ENCODE measurements around the gene MAP9. TPM values are rescaled to one million over a fixed set of nuclear protein-coding genes. Genes with fewer than 3 reads are reported as not detected.

The MAP9 gene
- total and polyA plus RNA-seq, 10 donors: 1.1 to 11.7 (median 4.9) TPM

DNA sequence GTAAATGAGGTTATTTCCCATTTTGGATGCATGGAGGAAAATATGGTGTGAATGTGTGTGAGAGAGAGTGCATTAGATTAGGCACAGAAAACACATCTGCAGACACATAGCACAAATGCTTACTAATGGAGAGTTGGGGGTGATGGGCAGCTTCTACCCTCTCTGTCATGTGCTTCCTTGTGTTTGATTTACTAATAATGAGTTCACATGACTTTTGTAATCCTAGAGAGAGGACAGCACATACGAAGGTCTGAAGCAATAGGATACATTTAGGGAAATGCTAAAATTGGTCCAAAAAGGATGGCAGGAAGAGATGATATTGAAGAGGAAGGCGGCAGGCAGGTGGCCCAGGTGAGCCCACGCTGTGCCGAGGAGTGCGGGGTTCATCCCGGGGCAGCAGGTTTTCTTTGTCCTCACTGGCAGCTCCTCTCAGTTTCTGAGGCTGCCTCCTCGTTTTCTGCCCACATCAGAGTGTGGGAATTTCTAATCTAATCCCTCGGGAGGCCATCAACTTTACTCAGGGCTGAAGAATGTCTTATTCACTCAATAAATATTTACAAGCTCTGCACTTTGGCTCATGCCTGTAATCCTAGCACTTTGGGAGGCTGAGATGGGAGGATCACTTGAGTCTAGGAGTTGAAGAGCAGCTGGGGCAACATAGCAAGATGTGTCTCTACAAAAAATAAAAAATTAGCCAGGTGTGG is 15.9 kb upstream of the MAP9 start:
- WGBS, 5 donors: 66 to 75% (median 71%) methylated on average over 8 of the region's 8 CpGs
- no peaks in the 10 kb centered on the region for H3K36me3 ChIP-seq
- no peak for DNase-seq
- H3K27ac ChIP-seq: no peak overlapping the region
- H3K4me1 ChIP-seq: no peaks in the 10 kb centered on the region
- H3K27me3 ChIP-seq (replicated peaks in 1 of 7): peaks cover 0 to 3% (median 0%) of the 10 kb centered on the region in 7 donors
- no peak overlapping the region for H3K4me3 ChIP-seq
- peaks cover 0 to 6% (median 0%) of the 10 kb centered on the region in 8 donors for H3K9me3 ChIP-seq
- intact Hi-C loops (cut with DNase I; ENCODE audit: low total_unique reads): no loop called here
- TF ChIP-seq POLR2A (IDR thresholded peaks at IDR 0.05): no peak
- no peak for TF ChIP-seq POLR2AphosphoS5 (IDR thresholded peaks at IDR 0.05)
- TF ChIP-seq CTCF (IDR thresholded peaks at IDR 0.05 in 8 of 11, conservative IDR thresholded peaks at IDR 0.05 in 3 of 11): no peak

- Histone ChIP-seq H3K4me3 (no peak overlapping the region), H3K9me3 (peaks cover 0 to 6% (median 0%) of the 10 kb centered on the region in 8 donors), H3K36me3 (no peaks in the 10 kb centered on the region), H3K27me3 (replicated peaks in 1 of 7) (no peaks in the 10 kb centered on the region), H3K4me1 (no peaks in the 10 kb centered on the region), H3K27ac (no peak overlapping the region)
- DNase-seq: no peak
- no peak for TF ChIP-seq POLR2A (IDR thresholded peaks at IDR 0.05)
- TF ChIP-seq POLR2AphosphoS5 (IDR thresholded peaks at IDR 0.05): no peak
- TF ChIP-seq CTCF (IDR thresholded peaks at IDR 0.05 in 8 of 11, conservative IDR thresholded peaks at IDR 0.05 in 3 of 11): no peak
- intact Hi-C loops (cut with DNase I; ENCODE audit: low total_unique reads): no loop called here
Observed at GRCh38 chr4:155391932-155392331, 15.2 kb upstream of the MAP9 start.

DNA sequence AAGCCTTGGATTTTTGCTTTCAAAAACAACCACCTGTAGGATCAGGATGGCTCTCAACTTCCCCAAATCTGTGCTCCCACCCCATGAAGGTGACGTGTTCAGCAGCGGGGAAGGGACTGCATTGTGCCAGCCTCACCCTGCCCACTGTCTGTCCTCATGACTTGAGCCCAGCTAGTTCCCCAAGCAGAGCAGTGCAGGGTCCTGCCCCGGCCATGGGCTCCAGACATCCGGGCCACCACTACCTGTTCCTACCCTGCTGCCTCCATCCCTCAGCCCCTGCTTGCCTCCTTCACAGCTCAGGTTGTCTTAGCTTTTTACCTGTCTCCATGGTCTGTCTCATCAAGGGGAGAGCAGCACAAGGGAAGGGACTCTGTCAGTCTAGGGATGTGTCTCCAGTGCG is 11.4 kb upstream of the MAP9 start:
- Histone ChIP-seq H3K4me1 (no peaks in the 10 kb centered on the region), H3K36me3 (no peaks in the 10 kb centered on the region), H3K27me3 (replicated peaks in 1 of 7) (peaks cover 0 to 4% (median 0%) of the 10 kb centered on the region in 7 donors), H3K9me3 (no peaks in the 10 kb centered on the region), H3K4me3 (no peak overlapping the region), H3K27ac (no peak overlapping the region)
- TF ChIP-seq POLR2A (IDR thresholded peaks at IDR 0.05) (no peak), POLR2AphosphoS5 (IDR thresholded peaks at IDR 0.05) (no peak), CTCF (IDR thresholded peaks at IDR 0.05 in 8 of 11, conservative IDR thresholded peaks at IDR 0.05 in 3 of 11) (no peak)
- intact Hi-C loops (cut with DNase I; ENCODE audit: low total_unique reads): no loop called here
- DNase-seq: no peak
- WGBS, 5 donors: 83 to 94% (median 87%) methylated on average over 5 of the region's 5 CpGs

GRCh38 chr4:155383541-155383940 is 6.8 kb upstream of the MAP9 start:
- no peak for TF ChIP-seq POLR2A (IDR thresholded peaks at IDR 0.05)
- Histone ChIP-seq H3K4me3 (no peak overlapping the region), H3K36me3 (no peaks in the 10 kb centered on the region), H3K27me3 (replicated peaks in 1 of 7) (peaks cover 0 to 4% (median 0%) of the 10 kb centered on the region in 7 donors), H3K9me3 (no peaks in the 10 kb centered on the region), H3K27ac (no peak overlapping the region), H3K4me1 (no peaks in the 10 kb centered on the region)
- intact Hi-C loops (cut with DNase I; ENCODE audit: low total_unique reads): no loop called here
- DNase-seq: no peak
- WGBS, 5 donors: 71 to 89% (median 78%) methylated on average over 2 to 4 of the region's 4 CpGs
